HEK293 (cell line): ENCODE data around the gene TOMM70.

Source experiments
- CTCF ChIA-PET: fragments of 350-600 bp; formaldehyde crosslinking; extraction: SDS; loops from one replicate; lab custom pipeline; 2021; ENCODE audit warnings: antibody characterized with exemption; lab: Yijun Ruan, JAX
- POLR2A ChIA-PET: fragments of 300-600 bp; formaldehyde crosslinking; extraction: SDS; loops from one replicate; lab custom pipeline; 2020; ENCODE audit warnings: antibody characterized with exemption, inconsistent platforms; lab: Yijun Ruan, JAX
- H3K27ac ChIP-seq: fragments of 200-500 bp; sonication (Bioruptor generic); 2 replicates; pipeline ENCODE4 v1.5.1; 2014; ENCODE audit warnings: low read depth, low read length, control low read depth, inconsistent platforms; ENCODE audit errors: extremely low read depth
- H3K36me3 ChIP-seq, 2 experiments: fragments of 200-500 bp in 1 of 2; sonication (Bioruptor generic) in 1 of 2; 1 replicate in 1 of 2; 2 replicates in 1 of 2; pipeline ENCODE4 v1.5.1; 2014 to 2017; ENCODE audit warnings: inconsistent platforms in 2 of 2, low read length in 2 of 2; ENCODE audit not compliant: control insufficient read depth in 2 of 2, insufficient read depth in 1 of 2
- H3K4me1 ChIP-seq: fragments of 200-500 bp; sonication (Bioruptor generic); 2 replicates; pipeline ENCODE4 v1.5.1; 2014; ENCODE audit warnings: mild to moderate bottlenecking, low read length, inconsistent platforms; ENCODE audit not compliant: control insufficient read depth, insufficient read depth
- H3K4me3 ChIP-seq: 2 replicates; pipeline ENCODE4 v1.5.1; 2011; ENCODE audit warnings: low read depth, mild to moderate bottlenecking, control low read depth, low read length, moderate library complexity
- H3K9me3 ChIP-seq: fragments of 200-500 bp; sonication (Bioruptor generic); 2 replicates; pipeline ENCODE4 v1.5.1; 2014; ENCODE audit warnings: low read depth, low read length, inconsistent platforms; ENCODE audit not compliant: control insufficient read depth, insufficient read depth
- BCL11A ChIP-seq: fragments of 450-650 bp; formaldehyde crosslinking; IDR thresholded peaks from 2 replicates; pipeline ENCODE4 v1.5.1; 2016; ENCODE audit warnings: low read depth, missing biosample characterization, missing genetic modification characterization
- HOXD13 ChIP-seq: sonication (generic); formaldehyde crosslinking; IDR thresholded peaks from 2 replicates; pipeline ENCODE4 v1.8.0; 2022; ENCODE audit warnings: missing genetic modification reagents, borderline replicate concordance
- KLF16 ChIP-seq: fragments of 450-650 bp; formaldehyde crosslinking; IDR thresholded peaks from 2 replicates; pipeline ENCODE4 v1.5.1; 2017; ENCODE audit warnings: missing biosample characterization, missing genetic modification characterization
- KLF9 ChIP-seq: fragments of 450-650 bp; formaldehyde crosslinking; IDR thresholded peaks from 2 replicates; pipeline ENCODE4 v1.5.1; 2016; ENCODE audit warnings: missing biosample characterization, missing genetic modification characterization, low read depth
- SCRT2 ChIP-seq: fragments of 450-650 bp; formaldehyde crosslinking; IDR thresholded peaks from 2 replicates; pipeline ENCODE4 v1.5.1; 2016; ENCODE audit warnings: missing biosample characterization, missing genetic modification characterization
- ZBTB48 ChIP-seq: fragments of 450-650 bp; formaldehyde crosslinking; IDR thresholded peaks from 2 replicates; pipeline ENCODE4 v1.5.1; 2016; ENCODE audit warnings: missing biosample characterization, missing genetic modification characterization
- ZNF174 ChIP-seq: fragments of 450-650 bp; formaldehyde crosslinking; IDR thresholded peaks from 2 replicates; pipeline ENCODE4 v1.5.0; 2017; ENCODE audit warnings: missing biosample characterization, mild to moderate bottlenecking, missing genetic modification characterization
- ZNF2 ChIP-seq: fragments of 450-650 bp; formaldehyde crosslinking; IDR thresholded peaks from 2 replicates; pipeline ENCODE4 v1.5.1; 2016; ENCODE audit warnings: missing biosample characterization, missing genetic modification characterization
- ZNF223 ChIP-seq: fragments of 450-650 bp; formaldehyde crosslinking; IDR thresholded peaks from 2 replicates; pipeline ENCODE4 v1.5.1; 2016; ENCODE audit warnings: missing biosample characterization, missing genetic modification characterization
- ZNF248 ChIP-seq: fragments of 450-650 bp; formaldehyde crosslinking; IDR thresholded peaks from 2 replicates; pipeline ENCODE4 v1.5.1; 2017; ENCODE audit warnings: missing biosample characterization, missing genetic modification characterization
- ZNF341 ChIP-seq: fragments of 450-650 bp; formaldehyde crosslinking; IDR thresholded peaks from 2 replicates; pipeline ENCODE4; 2016; ENCODE audit warnings: low read depth, missing biosample characterization, missing genetic modification characterization
- ZNF366 ChIP-seq: fragments of 450-650 bp; formaldehyde crosslinking; conservative IDR thresholded peaks from 2 replicates; pipeline ENCODE4 v1.5.1; 2016; ENCODE audit warnings: missing biosample characterization, missing genetic modification characterization
- ZNF785 ChIP-seq: fragments of 450-650 bp; formaldehyde crosslinking; IDR thresholded peaks from 2 replicates; pipeline ENCODE4 v1.5.1; 2016; ENCODE audit warnings: missing biosample characterization, missing genetic modification characterization
- ZNF792 ChIP-seq: fragments of 450-650 bp; formaldehyde crosslinking; IDR thresholded peaks from 2 replicates; pipeline ENCODE4 v1.5.1; 2016; ENCODE audit warnings: missing biosample characterization, missing genetic modification characterization
- ZSCAN30 ChIP-seq: fragments of 450-650 bp; IDR thresholded peaks from 2 replicates; pipeline ENCODE4 v1.5.1; 2018; ENCODE audit warnings: missing biosample characterization, mild to moderate bottlenecking, missing genetic modification characterization, moderate library complexity
- TF ChIP-seq, protein P1 (sequence below): fragments of 450-650 bp; formaldehyde crosslinking; IDR thresholded peaks from 2 replicates; pipeline ENCODE4 v1.5.1; 2016; ENCODE audit warnings: missing biosample characterization, missing genetic modification characterization
- TF ChIP-seq, protein P2 (sequence below): fragments of 450-650 bp; formaldehyde crosslinking; IDR thresholded peaks from 2 replicates; pipeline ENCODE4 v1.5.1; 2017; ENCODE audit warnings: missing biosample characterization, missing genetic modification characterization
- TF ChIP-seq, protein P3 (sequence below): fragments of 450-650 bp; IDR thresholded peaks from 2 replicates; pipeline ENCODE4 v1.5.1; 2018; ENCODE audit warnings: missing biosample characterization, missing genetic modification characterization
- TF ChIP-seq, protein P4 (sequence below): fragments of 450-650 bp; formaldehyde crosslinking; IDR thresholded peaks from 2 replicates; pipeline ENCODE4 v1.5.1; 2016; ENCODE audit warnings: missing biosample characterization, missing genetic modification characterization, borderline replicate concordance
- TF ChIP-seq, protein P5 (sequence below): fragments of 450-650 bp; formaldehyde crosslinking; IDR thresholded peaks from 2 replicates; pipeline ENCODE4 v1.5.1; 2016; ENCODE audit warnings: missing biosample characterization, missing genetic modification characterization, borderline replicate concordance
- TF ChIP-seq, protein P6 (sequence below): fragments of 450-650 bp; formaldehyde crosslinking; IDR thresholded peaks from 2 replicates; pipeline ENCODE4 v1.5.1; 2016; ENCODE audit warnings: missing biosample characterization, missing genetic modification characterization, low read depth

Gene TOMM70

DNA sequence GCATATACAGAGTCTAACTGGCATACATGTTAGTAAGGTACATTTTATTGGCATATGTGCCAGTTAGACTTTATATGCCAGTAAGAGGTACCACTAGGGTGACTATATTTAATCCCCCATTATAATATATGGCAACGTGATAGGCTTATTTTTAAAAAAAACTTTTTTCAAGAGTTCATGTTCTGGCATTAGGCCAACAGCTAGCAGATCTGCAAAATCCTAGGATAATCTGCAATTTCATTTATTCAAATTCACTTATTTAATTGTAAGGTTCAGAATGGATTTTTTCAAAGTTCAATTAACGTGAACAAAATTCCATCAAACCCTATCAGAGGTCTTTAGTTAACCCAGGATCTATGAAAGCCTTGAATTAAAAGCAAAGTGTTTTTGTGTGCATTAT, 34.5 kb downstream of the TOMM70 start (continued):
- TF ChIP-seq, protein P1, sequence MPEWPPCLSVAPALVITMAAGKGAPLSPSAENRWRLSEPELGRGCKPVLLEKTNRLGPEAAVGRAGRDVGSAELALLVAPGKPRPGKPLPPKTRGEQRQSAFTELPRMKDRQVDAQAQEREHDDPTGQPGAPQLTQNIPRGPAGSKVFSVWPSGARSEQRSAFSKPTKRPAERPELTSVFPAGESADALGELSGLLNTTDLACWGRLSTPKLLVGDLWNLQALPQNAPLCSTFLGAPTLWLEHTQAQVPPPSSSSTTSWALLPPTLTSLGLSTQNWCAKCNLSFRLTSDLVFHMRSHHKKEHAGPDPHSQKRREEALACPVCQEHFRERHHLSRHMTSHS: no peak
- no peak for TF ChIP-seq ZNF248
- TF ChIP-seq HOXD13: no peak
- TF ChIP-seq, protein P2, sequence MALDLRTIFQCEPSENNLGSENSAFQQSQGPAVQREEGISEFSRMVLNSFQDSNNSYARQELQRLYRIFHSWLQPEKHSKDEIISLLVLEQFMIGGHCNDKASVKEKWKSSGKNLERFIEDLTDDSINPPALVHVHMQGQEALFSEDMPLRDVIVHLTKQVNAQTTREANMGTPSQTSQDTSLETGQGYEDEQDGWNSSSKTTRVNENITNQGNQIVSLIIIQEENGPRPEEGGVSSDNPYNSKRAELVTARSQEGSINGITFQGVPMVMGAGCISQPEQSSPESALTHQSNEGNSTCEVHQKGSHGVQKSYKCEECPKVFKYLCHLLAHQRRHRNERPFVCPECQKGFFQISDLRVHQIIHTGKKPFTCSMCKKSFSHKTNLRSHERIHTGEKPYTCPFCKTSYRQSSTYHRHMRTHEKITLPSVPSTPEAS (tag by site-specific recombination): no peak
- no peak for TF ChIP-seq KLF16 (tag by site-specific recombination)
- TF ChIP-seq ZNF2: no peak

DNA sequence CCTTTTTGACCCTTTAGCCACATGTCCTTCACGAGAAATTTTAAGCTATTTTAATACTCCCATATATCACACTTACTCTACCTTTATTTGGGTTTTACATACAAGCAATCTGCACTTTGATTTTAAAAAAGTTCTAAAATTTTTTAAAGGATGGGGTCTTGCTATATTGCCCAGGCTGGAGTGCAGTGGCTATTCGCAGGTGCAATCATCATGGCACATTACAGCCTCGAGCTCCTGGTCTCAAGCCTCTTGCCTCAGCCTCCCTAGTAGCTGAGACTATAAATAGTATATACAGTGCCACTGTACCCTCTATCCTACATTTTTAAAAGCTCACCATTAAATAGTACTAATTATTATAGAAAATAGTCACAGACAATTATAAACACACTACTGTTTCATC, 36.5 kb downstream of the TOMM70 start:
- POLR2A ChIA-PET: no interaction called here

More for the DNA sequence above, 36.5 kb downstream of the TOMM70 start:
- TF ChIP-seq, protein P3, sequence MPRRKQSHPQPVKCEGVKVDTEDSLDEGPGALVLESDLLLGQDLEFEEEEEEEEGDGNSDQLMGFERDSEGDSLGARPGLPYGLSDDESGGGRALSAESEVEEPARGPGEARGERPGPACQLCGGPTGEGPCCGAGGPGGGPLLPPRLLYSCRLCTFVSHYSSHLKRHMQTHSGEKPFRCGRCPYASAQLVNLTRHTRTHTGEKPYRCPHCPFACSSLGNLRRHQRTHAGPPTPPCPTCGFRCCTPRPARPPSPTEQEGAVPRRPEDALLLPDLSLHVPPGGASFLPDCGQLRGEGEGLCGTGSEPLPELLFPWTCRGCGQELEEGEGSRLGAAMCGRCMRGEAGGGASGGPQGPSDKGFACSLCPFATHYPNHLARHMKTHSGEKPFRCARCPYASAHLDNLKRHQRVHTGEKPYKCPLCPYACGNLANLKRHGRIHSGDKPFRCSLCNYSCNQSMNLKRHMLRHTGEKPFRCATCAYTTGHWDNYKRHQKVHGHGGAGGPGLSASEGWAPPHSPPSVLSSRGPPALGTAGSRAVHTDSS (tag by site-specific recombination): no peak
- TF ChIP-seq, protein P4, sequence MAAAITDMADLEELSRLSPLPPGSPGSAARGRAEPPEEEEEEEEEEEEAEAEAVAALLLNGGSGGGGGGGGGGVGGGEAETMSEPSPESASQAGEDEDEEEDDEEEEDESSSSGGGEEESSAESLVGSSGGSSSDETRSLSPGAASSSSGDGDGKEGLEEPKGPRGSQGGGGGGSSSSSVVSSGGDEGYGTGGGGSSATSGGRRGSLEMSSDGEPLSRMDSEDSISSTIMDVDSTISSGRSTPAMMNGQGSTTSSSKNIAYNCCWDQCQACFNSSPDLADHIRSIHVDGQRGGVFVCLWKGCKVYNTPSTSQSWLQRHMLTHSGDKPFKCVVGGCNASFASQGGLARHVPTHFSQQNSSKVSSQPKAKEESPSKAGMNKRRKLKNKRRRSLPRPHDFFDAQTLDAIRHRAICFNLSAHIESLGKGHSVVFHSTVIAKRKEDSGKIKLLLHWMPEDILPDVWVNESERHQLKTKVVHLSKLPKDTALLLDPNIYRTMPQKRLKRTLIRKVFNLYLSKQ (tag by site-specific recombination): no peak
- TF ChIP-seq ZNF792 (tag by site-specific recombination): no peak
- no peak for TF ChIP-seq BCL11A (tag by site-specific recombination)
- no peak for TF ChIP-seq ZBTB48 (tag by site-specific recombination)
- TF ChIP-seq, protein P5, sequence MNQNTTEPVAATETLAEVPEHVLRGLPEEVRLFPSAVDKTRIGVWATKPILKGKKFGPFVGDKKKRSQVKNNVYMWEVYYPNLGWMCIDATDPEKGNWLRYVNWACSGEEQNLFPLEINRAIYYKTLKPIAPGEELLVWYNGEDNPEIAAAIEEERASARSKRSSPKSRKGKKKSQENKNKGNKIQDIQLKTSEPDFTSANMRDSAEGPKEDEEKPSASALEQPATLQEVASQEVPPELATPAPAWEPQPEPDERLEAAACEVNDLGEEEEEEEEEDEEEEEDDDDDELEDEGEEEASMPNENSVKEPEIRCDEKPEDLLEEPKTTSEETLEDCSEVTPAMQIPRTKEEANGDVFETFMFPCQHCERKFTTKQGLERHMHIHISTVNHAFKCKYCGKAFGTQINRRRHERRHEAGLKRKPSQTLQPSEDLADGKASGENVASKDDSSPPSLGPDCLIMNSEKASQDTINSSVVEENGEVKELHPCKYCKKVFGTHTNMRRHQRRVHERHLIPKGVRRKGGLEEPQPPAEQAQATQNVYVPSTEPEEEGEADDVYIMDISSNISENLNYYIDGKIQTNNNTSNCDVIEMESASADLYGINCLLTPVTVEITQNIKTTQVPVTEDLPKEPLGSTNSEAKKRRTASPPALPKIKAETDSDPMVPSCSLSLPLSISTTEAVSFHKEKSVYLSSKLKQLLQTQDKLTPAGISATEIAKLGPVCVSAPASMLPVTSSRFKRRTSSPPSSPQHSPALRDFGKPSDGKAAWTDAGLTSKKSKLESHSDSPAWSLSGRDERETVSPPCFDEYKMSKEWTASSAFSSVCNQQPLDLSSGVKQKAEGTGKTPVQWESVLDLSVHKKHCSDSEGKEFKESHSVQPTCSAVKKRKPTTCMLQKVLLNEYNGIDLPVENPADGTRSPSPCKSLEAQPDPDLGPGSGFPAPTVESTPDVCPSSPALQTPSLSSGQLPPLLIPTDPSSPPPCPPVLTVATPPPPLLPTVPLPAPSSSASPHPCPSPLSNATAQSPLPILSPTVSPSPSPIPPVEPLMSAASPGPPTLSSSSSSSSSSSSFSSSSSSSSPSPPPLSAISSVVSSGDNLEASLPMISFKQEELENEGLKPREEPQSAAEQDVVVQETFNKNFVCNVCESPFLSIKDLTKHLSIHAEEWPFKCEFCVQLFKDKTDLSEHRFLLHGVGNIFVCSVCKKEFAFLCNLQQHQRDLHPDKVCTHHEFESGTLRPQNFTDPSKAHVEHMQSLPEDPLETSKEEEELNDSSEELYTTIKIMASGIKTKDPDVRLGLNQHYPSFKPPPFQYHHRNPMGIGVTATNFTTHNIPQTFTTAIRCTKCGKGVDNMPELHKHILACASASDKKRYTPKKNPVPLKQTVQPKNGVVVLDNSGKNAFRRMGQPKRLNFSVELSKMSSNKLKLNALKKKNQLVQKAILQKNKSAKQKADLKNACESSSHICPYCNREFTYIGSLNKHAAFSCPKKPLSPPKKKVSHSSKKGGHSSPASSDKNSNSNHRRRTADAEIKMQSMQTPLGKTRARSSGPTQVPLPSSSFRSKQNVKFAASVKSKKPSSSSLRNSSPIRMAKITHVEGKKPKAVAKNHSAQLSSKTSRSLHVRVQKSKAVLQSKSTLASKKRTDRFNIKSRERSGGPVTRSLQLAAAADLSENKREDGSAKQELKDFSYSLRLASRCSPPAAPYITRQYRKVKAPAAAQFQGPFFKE (tag by site-specific recombination): no peak
- no peak for TF ChIP-seq SCRT2 (tag by site-specific recombination)
- no peak for TF ChIP-seq KLF9 (tag by site-specific recombination)
- no peak for TF ChIP-seq ZNF248
- TF ChIP-seq ZNF223 (tag by site-specific recombination): no peak
- no peak for TF ChIP-seq ZNF785 (tag by site-specific recombination)
- no peak for TF ChIP-seq ZNF174
- TF ChIP-seq ZSCAN30: no peak
- TF ChIP-seq, protein P6, sequence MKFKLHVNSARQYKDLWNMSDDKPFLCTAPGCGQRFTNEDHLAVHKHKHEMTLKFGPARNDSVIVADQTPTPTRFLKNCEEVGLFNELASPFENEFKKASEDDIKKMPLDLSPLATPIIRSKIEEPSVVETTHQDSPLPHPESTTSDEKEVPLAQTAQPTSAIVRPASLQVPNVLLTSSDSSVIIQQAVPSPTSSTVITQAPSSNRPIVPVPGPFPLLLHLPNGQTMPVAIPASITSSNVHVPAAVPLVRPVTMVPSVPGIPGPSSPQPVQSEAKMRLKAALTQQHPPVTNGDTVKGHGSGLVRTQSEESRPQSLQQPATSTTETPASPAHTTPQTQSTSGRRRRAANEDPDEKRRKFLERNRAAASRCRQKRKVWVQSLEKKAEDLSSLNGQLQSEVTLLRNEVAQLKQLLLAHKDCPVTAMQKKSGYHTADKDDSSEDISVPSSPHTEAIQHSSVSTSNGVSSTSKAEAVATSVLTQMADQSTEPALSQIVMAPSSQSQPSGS (tag by site-specific recombination): no peak
- TF ChIP-seq ZNF341 (tag by site-specific recombination): no peak
- no peak for TF ChIP-seq ZNF366 (tag by site-specific recombination)
- H3K36me3 ChIP-seq: peaks cover 9 to 95% of the 10 kb centered on the region in 2 experiments; a peak in 2 of 3 replicates
- CTCF ChIA-PET: interaction anchor here (0.6 kb wide), 1 partner anchor 531 kb away, joined by 3 read pairs; no protein-coding TSS in a partner anchor
- no peak overlapping the region for H3K4me3 ChIP-seq
- no peaks in the 10 kb centered on the region for H3K9me3 ChIP-seq
- H3K4me1 ChIP-seq: no peaks in the 10 kb centered on the region
- H3K27ac ChIP-seq: no peak overlapping the region
